Mesendoderm (in vitro differentiated cells): ENCODE results near the gene KLHL22.
"Not testable (repeated sequence)": the region's sequence is repeated elsewhere in the genome, so short reads cannot be mapped to it uniquely, and the experiment has no call there.

ENCODE experiments used
- DNase-seq: peaks from one replicate; pipeline ENCODE4 v3.0.0; 2013
- H2AK5ac ChIP-seq: 2 replicates; pipeline ENCODE4 v1.6.1; 2013; ENCODE audit warnings: low read length, inconsistent platforms
- H2BK120ac ChIP-seq: 2 replicates; pipeline ENCODE4 v1.6.1; 2013; ENCODE audit warnings: low read depth, mild to moderate bottlenecking, low read length, moderate library complexity, mixed read lengths
- H2BK15ac ChIP-seq: replicated peaks from 2 replicates; pipeline ENCODE4 v1.6.1; 2013; ENCODE audit warnings: low read depth, mild to moderate bottlenecking, moderate library complexity
- H2BK5ac ChIP-seq: 2 replicates; pipeline ENCODE4 v1.6.1; 2013; ENCODE audit warnings: low read length, inconsistent platforms
- H3K18ac ChIP-seq: 2 replicates; pipeline ENCODE4 v1.6.1; 2013; ENCODE audit warnings: mild to moderate bottlenecking, low read length, mixed read lengths
- H3K23ac ChIP-seq: one replicate; pipeline ENCODE4 v1.6.1; 2013; ENCODE audit warnings: low read length
- H3K27ac ChIP-seq: 2 replicates; pipeline ENCODE4 v1.5.1; 2013; ENCODE audit warnings: low read depth, mild to moderate bottlenecking, inconsistent platforms, low read length, moderate library complexity
- H3K27me3 ChIP-seq: 2 replicates; pipeline ENCODE4 v1.6.1; 2013; ENCODE audit warnings: low read length, control low read depth, mild to moderate bottlenecking, inconsistent platforms; ENCODE audit not compliant: insufficient read depth, poor library complexity
- H3K36me3 ChIP-seq: 2 replicates; pipeline ENCODE4 v1.6.1; 2013; ENCODE audit warnings: low read length, inconsistent platforms; ENCODE audit not compliant: control insufficient read depth, insufficient read depth
- H3K4ac ChIP-seq: one replicate; pipeline ENCODE4 v1.6.1; 2013; ENCODE audit warnings: low read depth, mild to moderate bottlenecking, low read length, moderate library complexity
- H3K4me1 ChIP-seq: 2 replicates; pipeline ENCODE4 v1.6.1; 2013; ENCODE audit warnings: low read depth, low read length, inconsistent platforms; ENCODE audit not compliant: control insufficient read depth
- H3K4me2 ChIP-seq: 2 replicates; pipeline ENCODE4 v1.6.1; 2013; ENCODE audit warnings: low read length
- H3K4me3 ChIP-seq: 2 replicates; pipeline ENCODE4 v1.5.1; 2013; ENCODE audit warnings: mild to moderate bottlenecking, low read length
- H3K56ac ChIP-seq: one replicate; pipeline ENCODE4 v1.6.1; 2013; ENCODE audit warnings: low read length
- H3K79me1 ChIP-seq: 2 replicates; pipeline ENCODE4 v1.6.1; 2013; ENCODE audit warnings: low read length, inconsistent platforms
- H3K79me2 ChIP-seq: 2 replicates; pipeline ENCODE4 v1.6.1; 2013; ENCODE audit warnings: mild to moderate bottlenecking, low read length; ENCODE audit not compliant: control insufficient read depth, insufficient read depth
- H3K9ac ChIP-seq: 2 replicates; pipeline ENCODE4 v1.6.1; 2013; ENCODE audit warnings: low read length, inconsistent platforms
- H4K5ac ChIP-seq: one replicate; pipeline ENCODE4 v1.6.1; 2013; ENCODE audit warnings: low read length
- H4K8ac ChIP-seq: one replicate; pipeline ENCODE4 v1.6.1; 2013; ENCODE audit warnings: low read depth, mild to moderate bottlenecking, control low read depth, low read length, moderate library complexity
- WGBS: extraction: QIAGEN DNeasy Blood & Tissue Kit; methylation state at CpG from one replicate; pipeline ENCODE4 v1.1.7; 2013; ENCODE audit warnings: low lambda C conversion rate, missing lambda C conversion rate; ENCODE audit not compliant: insufficient coverage; ENCODE audit errors: extremely low coverage; 5-methylcytosine and 5-hydroxymethylcytosine counted together

KLHL22 gene

DNA sequence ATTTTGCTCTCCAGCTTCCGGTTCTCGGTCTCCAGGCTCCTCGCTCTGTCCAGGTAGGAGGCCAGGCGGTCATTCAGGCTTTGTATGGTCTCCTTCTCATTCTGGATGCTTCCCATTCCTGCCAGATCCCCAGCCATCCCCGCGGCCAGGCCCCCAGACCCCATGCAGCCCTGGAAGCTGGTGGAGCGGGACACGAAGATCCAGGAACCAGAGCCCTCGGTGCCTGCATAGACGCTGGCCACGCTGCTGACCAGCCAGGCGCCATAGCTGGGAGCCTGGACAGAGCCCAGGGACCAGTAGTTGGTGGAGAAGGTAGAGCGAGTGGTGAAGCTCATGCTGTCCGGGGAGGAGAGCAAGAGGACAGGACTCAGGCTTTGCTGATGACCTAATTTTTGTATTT lies 11.8 kb downstream of the KLHL22 start:
- Histone ChIP-seq H2BK120ac (no peak overlapping the region), H3K4ac (no peak overlapping the region), H4K5ac (no peak overlapping the region), H3K36me3 (no peaks in the 10 kb centered on the region), H3K79me2 (no peaks in the 10 kb centered on the region), H3K23ac (no peak overlapping the region), H3K79me1 (no peaks in the 10 kb centered on the region), H4K8ac (no peak overlapping the region), H2BK5ac (no peak overlapping the region), H3K4me2 (no peak overlapping the region), H3K4me3 (no peak overlapping the region), H2AK5ac (no peak overlapping the region), H3K27me3 (no peaks in the 10 kb centered on the region), H3K4me1 (no peaks in the 10 kb centered on the region), H3K9ac (no peak overlapping the region), H3K18ac (no peak overlapping the region), H3K27ac (no peak overlapping the region), H2BK15ac (no peak overlapping the region), H3K56ac (no peak overlapping the region)
- no peak for DNase-seq
- WGBS, result no CpG with 5 or more reads among the region's 14 CpGs

- not testable (repeated sequence) for H3K9ac ChIP-seq, H3K4me2 ChIP-seq, H3K23ac ChIP-seq, H3K79me2 ChIP-seq, H2BK5ac ChIP-seq, H3K4me1 ChIP-seq, H4K5ac ChIP-seq, H3K4me3 ChIP-seq, H2AK5ac ChIP-seq, H2BK15ac ChIP-seq, H3K79me1 ChIP-seq, H3K56ac ChIP-seq, DNase-seq, H3K18ac ChIP-seq, H3K27me3 ChIP-seq, H3K4ac ChIP-seq, H2BK120ac ChIP-seq, H4K8ac ChIP-seq, H3K27ac ChIP-seq, H3K36me3 ChIP-seq
- no CpG with 5 or more reads among the region's 7 CpGs for WGBS
These were observed 12.5 kb downstream of the KLHL22 start for GRCh38 chr22:20483143-20483506.

GRCh38 chr22:20479612-20480196 lies 15.9 kb downstream of the KLHL22 start:
- H3K27ac ChIP-seq, result no peak overlapping the region
- H3K36me3 ChIP-seq, result no peaks in the 10 kb centered on the region
- H2BK5ac ChIP-seq, result no peak overlapping the region
- no peak overlapping the region for H4K8ac ChIP-seq
- no peak overlapping the region for H2BK120ac ChIP-seq
- H3K79me2 ChIP-seq, result no peaks in the 10 kb centered on the region
- H3K23ac ChIP-seq, result no peak overlapping the region
- no peak overlapping the region for H3K9ac ChIP-seq
- no peak overlapping the region for H2AK5ac ChIP-seq
- no peak overlapping the region for H3K56ac ChIP-seq
- H3K4ac ChIP-seq, result no peak overlapping the region
- H3K4me1 ChIP-seq, result no peaks in the 10 kb centered on the region
- no peak overlapping the region for H3K4me2 ChIP-seq
- WGBS, result no CpG with 5 or more reads among the region's 1 CpG
- no peak overlapping the region for H3K18ac ChIP-seq
- no peaks in the 10 kb centered on the region for H3K79me1 ChIP-seq
- no peak overlapping the region for H4K5ac ChIP-seq
- H2BK15ac ChIP-seq, result no peak overlapping the region
- no peak overlapping the region for H3K4me3 ChIP-seq
- no peak for DNase-seq
- H3K27me3 ChIP-seq, result no peaks in the 10 kb centered on the region

- not testable (repeated sequence) for H3K36me3 ChIP-seq, H3K4me2 ChIP-seq, H3K79me1 ChIP-seq, H3K9ac ChIP-seq, H3K27ac ChIP-seq, H3K4me1 ChIP-seq, H3K23ac ChIP-seq, H4K5ac ChIP-seq, H3K79me2 ChIP-seq, H3K18ac ChIP-seq, H3K56ac ChIP-seq, H2AK5ac ChIP-seq, H3K27me3 ChIP-seq, H2BK120ac ChIP-seq, H2BK5ac ChIP-seq, H3K4ac ChIP-seq, H2BK15ac ChIP-seq, H3K4me3 ChIP-seq, DNase-seq, H4K8ac ChIP-seq
- WGBS, result no CpG with 5 or more reads among the region's 6 CpGs
These were observed 17.5 kb downstream of the KLHL22 start for GRCh38 chr22:20478059-20478458.

GRCh38 chr22:20475569-20475968 lies 20.0 kb downstream of the KLHL22 start:
- H3K9ac ChIP-seq, H2AK5ac ChIP-seq, H3K36me3 ChIP-seq, H3K18ac ChIP-seq, H3K56ac ChIP-seq, H3K4me3 ChIP-seq, H2BK15ac ChIP-seq, H3K4ac ChIP-seq, DNase-seq, H3K27ac ChIP-seq, H3K23ac ChIP-seq, H3K27me3 ChIP-seq, H3K4me2 ChIP-seq, H2BK5ac ChIP-seq, H2BK120ac ChIP-seq, H3K79me2 ChIP-seq, H4K8ac ChIP-seq, H4K5ac ChIP-seq, H3K79me1 ChIP-seq, H3K4me1 ChIP-seq: not testable (repeated sequence)
- no CpG with 5 or more reads among the region's 12 CpGs for WGBS

GRCh38 chr22:20475115-20475436 lies 20.5 kb downstream of the KLHL22 start:
- no peak overlapping the region for H3K56ac ChIP-seq
- H3K36me3 ChIP-seq, result no peaks in the 10 kb centered on the region
- no peak overlapping the region for H2BK15ac ChIP-seq
- H3K79me1 ChIP-seq, result no peaks in the 10 kb centered on the region
- H4K5ac ChIP-seq, result no peak overlapping the region
- no peaks in the 10 kb centered on the region for H3K4me1 ChIP-seq
- H3K79me2 ChIP-seq, result no peaks in the 10 kb centered on the region
- H3K27me3 ChIP-seq, result no peaks in the 10 kb centered on the region
- no peak overlapping the region for H3K23ac ChIP-seq
- H3K27ac ChIP-seq, result no peak overlapping the region
- H3K4me3 ChIP-seq, result no peak overlapping the region
- no peak overlapping the region for H4K8ac ChIP-seq
- no peak overlapping the region for H3K18ac ChIP-seq
- DNase-seq, result no peak
- no peak overlapping the region for H3K4me2 ChIP-seq
- H3K9ac ChIP-seq, result no peak overlapping the region
- no CpG with 5 or more reads among the region's 4 CpGs for WGBS
- H2BK120ac ChIP-seq, result no peak overlapping the region
- H3K4ac ChIP-seq, result no peak overlapping the region
- no peak overlapping the region for H2AK5ac ChIP-seq
- H2BK5ac ChIP-seq, result no peak overlapping the region
